Omental fat pad (tissue), 4 donors: Measurements from ENCODE around the gene C1orf159. TPM values are rescaled to one million over a fixed set of nuclear protein-coding genes. Genes with fewer than 3 reads are reported as not detected.

Experiments used
- ATAC-seq: fragments of 150-250 bp; one replicate; pipeline ENCODE4 v1.9.1; 2016; ENCODE audit warnings: mild to moderate bottlenecking, moderate library complexity; ENCODE audit not compliant: low FRiP score
- DNase-seq: peaks from one replicate; pipeline ENCODE4 v3.0.0-alpha.2; 2019; ENCODE audit warnings: low spot score
- CTCF ChIP-seq, 3 donors: fragments of 450-650 bp; IDR thresholded peaks; one replicate each; pipeline ENCODE4 v1.5.1; 2016 to 2017; ENCODE audit warnings: antibody characterized with exemption in 3 of 3, mild to moderate bottlenecking in 3 of 3, moderate library complexity in 2 of 3
- total RNA-seq, 4 donors: library from RNA; depleted of rRNA; stranded (reverse); fragments of >200 nt; gene quantifications; one replicate each; pipeline ENCODE4 v1.1.0, GENCODE V29; 2016

C1orf159 gene
- total RNA-seq, 4 donors from 2014 or later: 5.6 to 12.0 (median 9.5) TPM

GRCh38 chr1:1094981-1095380 lies 20.9 kb downstream of the C1orf159 start:
- TF ChIP-seq CTCF (IDR thresholded peaks at IDR 0.05): no peak
- no peak for DNase-seq
- ATAC-seq: no peak

- no peak for TF ChIP-seq CTCF (IDR thresholded peaks at IDR 0.05)
- no peak for ATAC-seq
- no peak for DNase-seq
Observed at GRCh38 chr1:1093610-1093943, 22.3 kb downstream of the C1orf159 start.

GRCh38 chr1:1092894-1093609 lies 22.8 kb downstream of the C1orf159 start:
- DNase-seq (no peak), ATAC-seq (no peak)
- no peak for TF ChIP-seq CTCF (IDR thresholded peaks at IDR 0.05)

- no peak for TF ChIP-seq CTCF (IDR thresholded peaks at IDR 0.05)
- DNase-seq: no peak
- no peak for ATAC-seq
Observed at GRCh38 chr1:1092149-1092855, 23.6 kb downstream of the C1orf159 start.

- DNase-seq (no peak), ATAC-seq (no peak)
- TF ChIP-seq CTCF (IDR thresholded peaks at IDR 0.05): no peak
Observed at GRCh38 chr1:1091344-1092148, 24.3 kb downstream of the C1orf159 start.

GRCh38 chr1:1090424-1091343 lies 25.2 kb downstream of the C1orf159 start:
- ATAC-seq (no peak), DNase-seq (no peak)
- no peak for TF ChIP-seq CTCF (IDR thresholded peaks at IDR 0.05)
